B cell (primary cell): ENCODE results near the gene MAPK4.

ENCODE experiments used
- EZH2 ChIP-seq: IDR thresholded peaks from 2 replicates; pipeline ENCODE4 v1.6.1; 2012; ENCODE audit warnings: borderline replicate concordance, low read depth, mild to moderate bottlenecking, moderate library complexity, low read length; ENCODE audit not compliant: insufficient read depth, poor library complexity, severe bottlenecking
- TF ChIP-seq, protein P1 (sequence below): fragments of 200-600 bp; IDR thresholded peaks from one replicate; pipeline ENCODE4 v1.8.0; 2022; ENCODE audit warnings: antibody characterized with exemption, mild to moderate bottlenecking

DNA sequence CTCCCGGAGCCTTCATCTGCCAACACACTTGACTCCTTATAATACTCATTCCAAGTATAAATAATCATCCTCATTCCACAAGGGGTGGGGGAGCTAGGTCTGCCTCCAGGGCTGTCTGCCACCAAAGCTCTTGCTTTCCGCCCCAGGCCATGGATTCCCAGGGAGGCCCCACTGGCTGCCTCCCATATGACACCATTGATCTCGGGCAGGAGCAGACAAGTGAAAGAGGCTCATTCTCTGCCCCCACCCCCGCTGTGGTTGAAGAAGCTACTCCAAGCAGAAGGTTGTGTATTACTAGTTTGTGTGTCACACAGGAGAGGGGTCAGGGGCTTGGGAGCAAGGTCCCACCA, 160.4 kb downstream of the MAPK4 start:
- TF ChIP-seq, protein P1, sequence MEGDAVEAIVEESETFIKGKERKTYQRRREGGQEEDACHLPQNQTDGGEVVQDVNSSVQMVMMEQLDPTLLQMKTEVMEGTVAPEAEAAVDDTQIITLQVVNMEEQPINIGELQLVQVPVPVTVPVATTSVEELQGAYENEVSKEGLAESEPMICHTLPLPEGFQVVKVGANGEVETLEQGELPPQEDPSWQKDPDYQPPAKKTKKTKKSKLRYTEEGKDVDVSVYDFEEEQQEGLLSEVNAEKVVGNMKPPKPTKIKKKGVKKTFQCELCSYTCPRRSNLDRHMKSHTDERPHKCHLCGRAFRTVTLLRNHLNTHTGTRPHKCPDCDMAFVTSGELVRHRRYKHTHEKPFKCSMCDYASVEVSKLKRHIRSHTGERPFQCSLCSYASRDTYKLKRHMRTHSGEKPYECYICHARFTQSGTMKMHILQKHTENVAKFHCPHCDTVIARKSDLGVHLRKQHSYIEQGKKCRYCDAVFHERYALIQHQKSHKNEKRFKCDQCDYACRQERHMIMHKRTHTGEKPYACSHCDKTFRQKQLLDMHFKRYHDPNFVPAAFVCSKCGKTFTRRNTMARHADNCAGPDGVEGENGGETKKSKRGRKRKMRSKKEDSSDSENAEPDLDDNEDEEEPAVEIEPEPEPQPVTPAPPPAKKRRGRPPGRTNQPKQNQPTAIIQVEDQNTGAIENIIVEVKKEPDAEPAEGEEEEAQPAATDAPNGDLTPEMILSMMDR = no peak
- no peak for TF ChIP-seq EZH2
